GM21529 (cell line): Measurements from ENCODE around the gene CCDC12.
"Not testable (repeated sequence)": the region's sequence is repeated elsewhere in the genome, so short reads cannot be mapped to it uniquely, and the experiment has no call there.

ENCODE experiments used
- ATAC-seq: cut with Tn5 transposase; IDR thresholded peaks from one replicate; pipeline ENCODE4 v1.9.1; 2021; ENCODE audit not compliant: unreplicated experiment

Gene CCDC12

DNA sequence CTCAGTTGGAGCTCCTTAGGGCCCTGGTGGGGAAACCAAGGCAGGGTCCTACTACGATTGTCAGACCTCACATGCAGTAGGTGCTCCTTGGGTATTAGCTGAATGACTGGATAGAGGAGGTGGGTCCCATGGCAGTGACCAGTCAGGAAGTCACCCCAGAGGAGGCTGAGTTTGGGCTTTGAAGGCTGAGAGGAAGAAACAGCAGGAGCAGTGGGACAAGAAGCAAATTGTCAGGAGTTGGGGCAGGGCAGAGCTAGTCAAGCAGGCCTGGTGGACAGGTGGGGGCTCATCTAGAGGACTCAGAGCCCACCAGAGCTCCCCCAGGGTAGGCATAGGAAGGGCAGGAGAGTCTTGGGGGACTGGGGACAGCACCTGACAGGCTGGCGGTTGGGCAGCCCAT lies 6.0 kb upstream of the CCDC12 start:
- no peak for ATAC-seq

DNA sequence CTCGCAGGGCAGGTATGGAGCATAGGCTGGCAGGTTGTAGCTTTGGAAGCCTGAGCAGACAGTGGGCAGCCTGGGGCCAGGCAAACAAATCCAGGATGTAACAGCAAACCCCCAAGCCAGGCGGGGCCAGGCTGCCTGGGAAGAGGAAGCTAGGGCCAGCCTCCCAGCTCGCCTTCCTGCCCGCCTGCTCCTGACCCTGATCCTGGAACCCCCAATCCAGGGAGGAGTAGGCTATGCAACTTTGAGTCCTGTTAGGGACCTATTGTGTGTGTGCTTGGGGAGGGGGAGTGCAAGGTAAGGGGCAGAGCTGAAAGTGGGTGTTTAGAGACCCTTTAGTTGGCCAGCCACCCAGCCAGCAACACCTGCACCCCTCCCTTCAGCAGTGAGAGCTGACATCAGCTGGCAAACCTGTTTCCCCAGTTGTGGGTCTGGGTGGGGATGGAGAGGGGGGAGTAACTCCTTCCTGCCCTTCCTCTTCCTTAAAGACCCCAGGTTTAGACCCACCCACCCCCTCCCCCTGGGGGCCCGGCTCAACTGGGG lies 5.5 kb upstream of the CCDC12 start:
- ATAC-seq: no peak

DNA sequence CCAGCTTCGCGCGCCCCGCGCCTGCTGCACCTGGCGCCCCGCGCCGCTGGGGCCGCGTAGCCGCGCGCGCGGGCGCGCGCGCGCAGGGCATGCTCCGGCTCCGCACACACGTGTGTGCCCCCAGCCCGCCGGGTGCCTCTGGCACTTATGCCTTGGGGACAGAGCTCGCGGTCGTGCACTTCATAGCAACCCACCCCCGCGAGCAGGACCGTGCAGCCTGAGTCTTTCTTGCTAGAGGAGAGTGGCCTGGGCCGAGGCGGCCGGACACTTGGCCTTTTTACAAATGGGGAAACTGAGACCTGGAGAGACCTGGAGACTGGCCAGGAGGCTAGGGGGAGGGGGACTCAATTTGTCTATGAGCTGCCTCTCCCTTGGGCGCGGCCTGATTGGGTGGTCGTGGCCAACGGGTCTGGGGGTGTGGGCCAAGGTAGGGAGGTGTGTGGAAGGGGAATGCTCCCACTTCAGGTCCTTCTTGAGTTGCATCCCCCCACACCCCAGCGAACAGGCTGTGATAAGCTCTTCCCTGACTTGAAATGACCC lies 3.5 kb upstream of the CCDC12 start:
- no peak for ATAC-seq

DNA sequence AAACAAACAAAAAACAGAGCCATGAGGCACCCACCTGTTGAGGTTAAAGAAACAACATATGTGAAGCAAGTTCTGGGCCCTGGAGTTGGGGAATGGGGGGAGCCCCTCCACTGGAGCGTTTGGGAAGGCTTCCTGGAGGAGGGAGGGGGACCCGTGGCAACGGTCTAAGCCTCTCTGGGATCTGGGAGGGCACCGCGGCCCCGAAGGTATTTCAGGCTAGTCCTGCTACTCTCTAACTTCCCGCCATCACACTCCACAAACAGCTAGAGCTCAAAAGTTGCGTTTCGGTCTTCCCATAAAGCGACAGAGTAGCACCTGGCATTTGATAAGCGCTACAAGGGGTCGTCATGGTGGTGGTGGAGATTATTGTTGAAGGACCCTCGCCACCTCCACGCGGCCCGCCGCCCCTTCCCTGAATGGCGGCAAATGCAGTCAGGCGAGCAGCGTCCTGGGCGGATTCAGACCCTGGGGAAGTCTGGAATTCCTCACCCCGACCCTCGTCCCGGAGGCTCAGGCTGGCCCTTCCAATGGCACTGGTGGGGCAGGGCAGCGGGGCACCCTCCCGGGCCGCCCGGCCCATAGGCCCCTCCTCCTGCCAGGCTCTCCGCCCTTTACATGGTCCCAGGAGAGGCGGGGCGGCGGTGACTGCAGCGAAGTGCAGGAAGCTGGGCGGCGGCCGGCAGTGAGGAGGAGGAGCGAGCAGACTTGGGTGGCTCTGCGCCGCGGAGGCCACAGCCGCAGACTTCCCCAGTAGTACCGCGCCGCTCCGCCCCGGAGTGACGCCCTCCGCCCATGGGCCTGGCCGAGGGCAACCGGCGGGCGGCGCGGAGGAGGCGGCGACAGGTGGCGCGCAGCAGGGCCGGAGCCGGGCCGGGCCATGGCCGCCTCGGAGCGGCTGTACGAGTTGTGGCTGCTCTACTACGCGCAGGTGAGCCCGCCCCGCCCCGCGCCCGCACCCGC lies 2.7 kb upstream of the CCDC12 start, which contains the start of gene NBEAL2:
NBEAL2 (plus strand) TSS at position 682 of the 960 bp plus-strand sequence; CDS start at position 878, 196 bp downstream.
- ATAC-seq: peak; percentile 75

DNA sequence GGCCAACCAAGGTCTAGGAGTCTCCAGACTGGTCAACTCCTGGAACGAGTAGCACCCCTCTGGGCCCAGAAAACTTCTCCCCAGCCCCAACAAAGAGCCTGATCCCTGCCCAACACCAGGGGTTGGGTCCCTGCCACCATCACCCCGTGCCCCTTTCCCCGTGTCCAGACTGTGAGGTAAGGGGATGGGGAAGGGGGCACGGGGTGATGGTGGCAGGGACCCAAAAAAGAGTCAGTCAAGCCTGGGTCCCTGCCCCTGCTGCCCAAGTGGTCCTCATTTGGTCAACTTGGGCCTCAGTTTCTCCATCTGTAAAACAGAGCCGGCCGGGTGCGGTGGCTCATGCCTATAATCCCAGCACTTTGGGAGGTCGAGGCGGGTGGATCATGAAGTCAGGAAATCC lies 1.8 kb upstream of the CCDC12 start:
- no peak for ATAC-seq

DNA sequence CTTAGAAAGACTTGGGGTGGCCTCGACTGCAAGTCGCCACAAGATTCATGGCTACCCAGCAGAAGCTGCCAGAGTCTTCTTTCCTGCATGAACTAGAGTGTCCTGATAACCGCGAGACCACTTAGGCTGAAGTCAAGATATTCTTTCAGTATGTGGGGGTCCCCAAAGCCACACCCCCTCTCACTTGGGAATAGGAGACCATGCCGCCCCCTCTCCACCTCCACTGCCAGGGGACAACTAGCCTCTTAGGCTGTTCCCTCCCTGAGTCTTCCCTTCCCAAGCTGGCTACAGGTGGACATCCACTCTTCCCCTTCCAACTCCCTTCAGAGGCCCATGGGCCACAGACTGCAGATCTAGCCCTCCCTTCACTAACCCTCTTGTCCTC lies 1.3 kb upstream of the CCDC12 start:
- ATAC-seq: no peak

DNA sequence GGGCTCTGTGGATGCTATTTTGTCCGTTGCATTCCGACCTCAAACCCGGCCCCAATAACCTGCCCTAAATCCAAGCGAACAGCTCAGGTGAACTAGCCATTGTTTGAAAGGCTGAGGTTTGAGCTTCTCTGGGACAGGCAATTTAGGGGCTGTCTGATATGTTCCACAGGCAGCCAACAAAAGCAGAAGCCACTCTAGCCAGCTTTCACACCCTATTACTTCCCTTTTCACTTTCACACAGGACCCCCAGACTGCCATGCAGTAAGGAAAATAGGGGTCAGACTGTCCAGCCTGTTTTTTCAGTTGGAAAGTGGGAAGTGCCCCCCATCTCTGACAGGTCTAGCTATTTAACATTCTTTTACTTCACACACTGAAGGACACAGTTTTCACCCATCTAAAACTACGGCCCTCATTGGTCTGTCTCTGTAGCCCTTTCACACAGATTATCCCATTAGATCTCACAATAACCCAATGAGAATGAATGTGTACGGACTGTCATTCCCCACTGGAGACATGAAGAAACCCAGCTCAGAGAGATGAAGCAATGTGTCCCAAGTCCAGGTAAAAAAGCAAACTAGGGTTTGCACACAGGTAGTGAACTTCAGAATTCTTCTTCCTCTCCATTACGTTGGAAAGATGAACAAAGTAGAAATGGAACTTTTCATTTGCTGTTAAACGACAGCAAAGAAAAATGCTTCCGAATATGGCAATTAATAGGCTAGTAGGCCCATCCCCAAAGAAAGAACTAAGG lies 1.9 kb downstream of the CCDC12 start:
- no peak for ATAC-seq

DNA sequence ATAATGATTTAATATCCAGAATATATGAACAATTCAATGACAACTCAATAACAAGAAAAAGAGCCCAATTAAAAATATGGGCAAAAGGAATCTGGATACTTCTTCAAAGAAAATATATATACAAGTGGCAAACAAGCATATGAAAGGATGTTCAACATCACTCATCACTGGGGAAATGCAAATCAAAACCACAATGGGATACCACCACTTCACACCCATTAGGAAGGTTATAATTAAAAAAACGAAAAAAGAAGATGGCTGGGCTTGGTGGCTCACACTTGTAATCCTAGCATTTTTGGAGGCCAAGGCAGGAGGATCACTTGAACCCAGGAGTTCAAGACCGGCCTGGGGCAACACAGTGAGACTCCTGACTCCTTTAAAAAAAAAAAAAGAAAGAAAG lies 4.1 kb downstream of the CCDC12 start:
- no peak for ATAC-seq

DNA sequence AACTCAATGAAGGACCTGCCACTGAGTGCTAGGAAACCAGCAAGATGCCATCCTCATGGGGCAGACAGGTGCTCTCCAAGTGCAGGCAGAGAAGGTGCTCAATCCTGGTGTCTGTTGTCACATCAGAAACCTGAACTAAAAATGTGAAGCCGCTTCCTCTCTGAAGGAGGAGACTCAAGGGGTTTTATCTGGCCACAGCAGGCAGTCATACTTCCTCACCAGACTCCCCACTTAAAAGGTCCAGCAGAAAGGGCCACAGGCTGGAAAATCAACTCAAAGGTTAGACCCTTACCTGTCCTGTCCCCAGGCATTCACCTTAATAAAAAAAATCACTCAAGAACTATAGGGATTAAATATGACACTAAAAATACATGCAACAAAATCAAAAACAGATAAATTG lies 4.8 kb downstream of the CCDC12 start:
- ATAC-seq: no peak

DNA sequence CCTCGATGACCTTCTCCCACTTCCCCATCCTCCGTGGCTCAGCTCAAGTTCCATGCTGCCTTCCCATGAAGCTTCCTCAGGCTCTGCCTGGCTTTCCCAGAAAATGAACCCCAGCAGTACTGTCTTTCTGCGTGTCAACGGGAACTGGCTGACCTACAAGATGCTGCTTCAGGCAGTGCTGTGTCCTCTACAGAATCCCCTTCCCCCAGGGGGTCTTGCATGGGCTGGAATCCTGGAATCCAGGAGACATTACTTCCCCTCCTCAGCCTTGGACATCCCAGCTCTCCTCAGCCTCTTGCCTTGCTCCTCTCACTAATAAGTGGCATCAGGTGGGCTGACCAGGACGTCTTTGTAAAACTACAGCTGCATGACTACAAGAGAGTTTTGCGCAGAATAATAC lies 5.4 kb downstream of the CCDC12 start:
- ATAC-seq: no peak

DNA sequence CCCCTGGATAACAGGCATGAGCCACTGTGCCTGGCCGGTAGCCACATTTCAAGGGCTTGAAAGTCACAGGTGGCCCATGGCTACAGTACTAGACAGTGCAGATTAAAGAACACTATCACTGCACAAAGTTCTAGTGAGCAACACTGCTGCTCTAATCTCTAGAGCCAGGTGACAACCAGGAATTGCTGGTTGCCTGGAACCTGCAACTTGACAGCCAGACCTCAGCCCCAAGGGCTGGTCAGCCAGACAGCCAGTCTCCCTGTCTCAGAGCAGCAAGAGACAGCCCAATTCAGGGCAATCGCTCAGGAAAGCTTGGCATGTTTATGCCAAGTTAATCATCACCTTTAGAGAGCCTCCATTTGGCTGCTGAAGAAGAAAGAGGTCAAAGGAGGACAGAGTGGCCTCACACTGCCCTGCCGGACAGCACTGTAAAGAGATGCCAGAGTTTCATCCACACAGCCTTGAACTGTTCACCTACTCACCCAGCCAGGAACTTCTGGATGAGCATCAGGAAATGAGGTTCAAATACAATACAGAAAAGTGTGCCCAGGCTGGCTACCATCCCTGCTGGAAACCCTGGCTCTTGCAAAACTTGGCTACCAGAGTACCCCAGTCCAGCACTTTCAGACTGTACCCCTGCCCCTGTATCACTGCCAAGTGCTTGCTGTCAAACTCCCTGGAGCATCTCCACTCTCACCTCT lies 6.0 kb downstream of the CCDC12 start:
- ATAC-seq: no peak

DNA sequence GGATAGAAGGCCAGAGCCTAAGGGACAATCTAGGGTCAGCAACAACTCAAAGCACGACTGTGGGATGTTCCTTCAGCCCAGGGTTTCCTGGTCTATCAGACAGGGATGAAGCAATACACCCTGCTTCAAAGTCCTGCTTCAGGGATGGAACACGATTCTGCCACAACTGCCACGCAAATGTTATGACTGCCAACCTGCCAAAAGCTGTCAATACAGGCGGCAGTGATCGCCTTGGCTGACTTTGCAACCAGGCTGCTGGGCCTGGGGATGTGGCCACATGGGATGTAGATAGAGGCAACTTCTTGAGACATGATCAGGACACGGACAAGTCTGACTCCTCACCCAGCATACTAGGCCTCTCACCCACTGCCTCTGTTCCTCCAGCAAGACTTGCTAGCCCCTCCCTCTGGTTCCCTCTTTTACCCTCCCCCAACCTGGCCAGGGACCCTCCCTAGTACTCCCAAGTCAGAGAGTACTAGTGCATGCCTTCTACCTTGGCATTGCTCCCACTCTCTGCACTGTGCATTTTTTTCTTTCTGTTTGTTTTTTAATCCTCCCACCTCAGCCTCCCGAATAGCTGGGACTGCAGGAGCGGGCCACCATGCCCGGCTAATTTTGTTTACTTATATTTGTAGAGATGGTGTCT lies 7.6 kb downstream of the CCDC12 start:
- ATAC-seq: no peak

DNA sequence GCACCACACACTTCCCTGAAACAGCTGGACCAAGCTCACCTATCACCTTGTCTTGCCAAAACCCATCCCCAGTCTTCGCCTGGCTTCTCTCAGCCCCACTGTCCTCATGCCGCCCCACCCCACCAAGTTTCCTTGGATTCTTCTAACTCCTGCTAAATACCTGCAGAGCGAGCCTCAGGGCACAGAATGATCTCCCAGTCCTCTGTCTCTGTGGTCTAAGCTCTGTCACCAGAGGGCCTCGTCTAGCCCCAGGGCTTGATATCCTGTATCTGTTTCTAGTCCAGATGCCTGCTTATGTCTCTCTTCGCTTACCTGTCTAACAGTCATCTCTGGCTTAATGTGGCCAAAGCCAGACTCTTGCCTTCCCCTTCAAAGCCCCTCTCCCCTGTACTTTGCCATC lies 9.7 kb downstream of the CCDC12 start:
- ATAC-seq: no peak

DNA sequence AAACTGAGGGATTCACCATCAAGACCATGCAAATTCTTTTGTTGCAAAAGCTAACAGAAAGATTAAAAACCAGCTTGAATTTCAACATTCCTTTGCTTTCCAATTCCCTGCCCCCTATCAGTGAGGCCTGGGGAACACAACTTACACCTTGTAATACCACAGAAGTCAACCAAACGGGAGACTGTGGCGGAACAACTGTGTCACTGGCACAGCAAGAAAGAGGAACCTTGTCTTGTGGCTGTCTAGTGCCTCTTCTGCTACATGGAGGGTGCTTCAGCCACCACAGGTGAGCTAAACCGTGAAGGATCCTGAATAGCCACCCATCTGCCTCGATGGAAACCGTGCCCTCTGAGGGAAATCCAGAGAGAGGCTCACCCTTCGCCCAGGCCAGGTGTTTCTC lies 11.4 kb downstream of the CCDC12 start:
- ATAC-seq: no peak

DNA sequence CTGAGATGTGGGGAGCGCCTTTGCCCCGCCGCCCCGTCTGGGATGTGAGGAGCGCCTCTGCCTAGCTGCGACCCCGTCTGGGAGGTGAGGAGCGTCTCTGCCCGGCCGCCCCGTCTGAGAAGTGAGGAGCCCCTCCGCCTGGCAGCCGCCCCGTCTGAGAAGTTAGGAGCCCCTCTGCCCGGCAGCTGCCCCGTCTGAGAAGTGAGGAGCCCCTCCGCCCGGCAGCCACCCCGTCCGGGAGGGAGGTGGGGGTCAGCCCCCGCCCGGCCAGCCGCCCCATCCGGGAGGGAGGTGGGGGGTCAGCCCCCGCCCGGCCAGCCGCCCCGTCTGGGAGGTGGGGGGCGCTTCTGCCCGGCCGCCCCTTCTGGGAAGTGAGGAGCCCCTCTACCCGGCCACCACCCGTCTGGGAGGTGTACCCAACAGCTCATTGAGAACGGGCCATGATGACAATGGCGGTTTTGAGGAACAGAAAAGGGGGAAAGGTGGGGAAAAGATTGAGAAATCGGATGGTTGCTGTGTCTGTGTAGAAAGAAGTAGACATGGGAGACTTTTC lies 12.4 kb downstream of the CCDC12 start:
- ATAC-seq: not testable (repeated sequence)

DNA sequence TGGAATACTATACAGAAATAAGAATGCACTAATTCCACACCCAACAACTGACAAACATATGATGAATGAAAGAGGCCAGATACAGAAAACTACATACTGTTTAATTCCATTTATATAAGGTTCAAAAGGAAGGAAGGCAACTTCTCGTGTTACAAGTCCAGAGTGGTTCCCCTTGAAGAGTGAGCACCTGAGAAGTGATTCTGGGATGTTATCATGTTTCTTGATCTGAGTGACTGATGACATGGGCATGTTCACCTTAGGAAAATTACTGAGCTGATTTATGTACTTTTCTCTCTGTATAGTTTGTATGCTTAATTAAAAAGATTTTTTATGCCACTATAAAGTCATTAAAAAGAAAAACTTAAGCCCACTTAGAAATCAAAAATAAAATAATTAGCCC lies 13.6 kb downstream of the CCDC12 start:
- no peak for ATAC-seq

DNA sequence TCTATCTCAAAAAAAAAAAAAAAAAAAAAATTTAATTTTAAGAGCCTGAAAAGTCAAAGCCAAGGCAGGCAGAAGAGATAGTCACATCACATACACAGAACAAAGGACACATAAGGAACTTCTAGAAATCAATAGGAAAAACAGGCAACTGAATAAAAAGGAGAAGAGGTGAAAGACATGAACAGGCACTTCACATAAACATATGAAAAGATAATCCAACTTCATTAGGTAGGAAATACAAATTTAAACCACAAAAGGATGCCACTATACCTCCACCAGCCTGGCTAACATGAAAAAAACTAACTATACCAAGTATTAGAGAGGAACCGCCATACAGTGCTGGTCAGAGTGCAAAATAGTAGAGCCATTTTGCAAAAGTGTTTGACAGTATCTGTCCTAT lies 14.1 kb downstream of the CCDC12 start:
- ATAC-seq: no peak

DNA sequence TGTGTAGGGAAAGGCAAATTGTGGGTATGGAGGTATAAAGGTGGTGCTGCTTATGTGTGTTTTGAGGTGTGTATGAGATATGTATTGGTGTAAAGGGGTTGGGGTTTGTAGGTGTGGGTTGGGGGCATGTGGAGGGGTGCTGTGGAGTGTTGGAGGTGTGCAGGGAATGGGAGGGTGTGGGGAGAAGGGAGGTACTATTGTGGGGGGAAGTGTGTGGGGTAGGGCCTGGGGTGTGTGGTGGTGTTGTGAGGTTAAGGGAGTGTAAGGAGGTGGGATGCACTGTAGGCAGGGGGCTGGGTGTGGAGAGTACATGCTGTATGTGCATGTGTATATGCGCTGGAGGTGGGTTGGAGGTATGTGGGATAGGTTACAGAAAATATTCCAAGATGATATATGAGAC lies 15.7 kb downstream of the CCDC12 start:
- ATAC-seq: no peak

DNA sequence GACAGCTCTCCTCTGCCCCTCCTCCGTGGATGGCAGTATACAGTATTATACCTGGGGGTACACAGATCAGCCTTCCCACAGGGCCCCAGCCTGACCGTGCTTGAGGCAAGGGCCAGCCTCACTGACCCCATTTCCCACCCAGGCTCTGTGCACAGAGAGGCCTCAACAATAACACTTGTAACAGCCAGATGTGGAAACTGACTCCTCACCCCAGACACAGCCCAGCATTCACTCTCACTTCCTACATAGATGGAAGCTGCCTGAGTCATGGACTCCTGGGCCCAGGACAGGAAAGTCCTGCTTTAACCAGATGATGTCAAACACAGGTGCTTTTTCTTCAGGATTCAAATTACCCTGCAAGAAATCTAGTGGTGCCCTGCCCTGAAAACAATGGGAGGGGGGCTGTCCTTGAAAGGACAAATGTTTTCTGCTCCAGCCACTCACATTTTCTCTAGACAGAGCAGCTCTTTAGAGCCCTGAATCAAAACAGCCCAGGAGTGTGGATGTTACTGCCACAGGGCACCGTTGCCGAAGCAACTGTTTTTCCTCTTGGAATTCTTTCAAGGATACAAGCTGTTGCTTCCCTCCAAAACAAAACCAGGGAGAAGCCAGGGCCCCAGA lies 16.4 kb downstream of the CCDC12 start:
- ATAC-seq: peak; percentile 52

DNA sequence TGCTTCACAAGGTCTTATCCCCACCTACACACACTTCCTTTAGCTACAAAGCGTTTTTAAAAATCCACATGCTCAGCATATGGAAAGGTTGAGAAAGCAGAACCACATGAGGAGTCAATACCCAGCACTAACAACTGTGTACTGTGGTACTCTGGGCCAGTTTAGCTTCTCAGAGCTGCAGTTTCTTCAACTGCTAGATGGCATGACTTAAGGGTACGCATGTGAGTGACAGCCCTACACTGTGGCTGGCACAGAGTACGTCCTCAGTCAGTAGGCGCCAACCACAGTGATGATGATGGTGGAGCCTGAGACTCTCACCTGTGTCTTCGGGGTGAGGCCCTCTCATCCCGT lies 17.4 kb downstream of the CCDC12 start:
- ATAC-seq: no peak
